Measurements from ENCODE around the gene SPANXN5.

DNA sequence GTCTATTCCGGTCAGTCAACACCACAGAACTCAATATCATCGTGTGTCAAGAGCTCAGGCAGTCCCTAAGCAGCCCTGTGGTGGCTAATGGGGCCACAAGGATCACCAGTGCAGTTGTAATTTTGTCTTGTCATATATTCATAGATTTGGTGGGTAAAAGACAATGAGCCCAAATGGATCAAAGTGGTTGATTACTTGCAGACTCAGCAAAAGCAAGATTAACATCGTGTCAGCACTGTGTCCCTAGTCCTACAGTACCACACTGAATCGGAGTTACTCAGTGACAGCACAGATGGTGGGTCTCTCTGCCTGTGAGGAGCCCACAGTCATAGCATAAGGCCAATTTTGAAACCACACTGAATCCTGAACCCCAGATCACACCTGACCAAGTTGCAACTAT, 22.6 kb upstream of the SPANXN5 start:
- TF ChIP-seq, protein P1, sequence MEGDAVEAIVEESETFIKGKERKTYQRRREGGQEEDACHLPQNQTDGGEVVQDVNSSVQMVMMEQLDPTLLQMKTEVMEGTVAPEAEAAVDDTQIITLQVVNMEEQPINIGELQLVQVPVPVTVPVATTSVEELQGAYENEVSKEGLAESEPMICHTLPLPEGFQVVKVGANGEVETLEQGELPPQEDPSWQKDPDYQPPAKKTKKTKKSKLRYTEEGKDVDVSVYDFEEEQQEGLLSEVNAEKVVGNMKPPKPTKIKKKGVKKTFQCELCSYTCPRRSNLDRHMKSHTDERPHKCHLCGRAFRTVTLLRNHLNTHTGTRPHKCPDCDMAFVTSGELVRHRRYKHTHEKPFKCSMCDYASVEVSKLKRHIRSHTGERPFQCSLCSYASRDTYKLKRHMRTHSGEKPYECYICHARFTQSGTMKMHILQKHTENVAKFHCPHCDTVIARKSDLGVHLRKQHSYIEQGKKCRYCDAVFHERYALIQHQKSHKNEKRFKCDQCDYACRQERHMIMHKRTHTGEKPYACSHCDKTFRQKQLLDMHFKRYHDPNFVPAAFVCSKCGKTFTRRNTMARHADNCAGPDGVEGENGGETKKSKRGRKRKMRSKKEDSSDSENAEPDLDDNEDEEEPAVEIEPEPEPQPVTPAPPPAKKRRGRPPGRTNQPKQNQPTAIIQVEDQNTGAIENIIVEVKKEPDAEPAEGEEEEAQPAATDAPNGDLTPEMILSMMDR (IDR thresholded peaks at IDR 0.05) = no peak
- TF ChIP-seq TCF7L2 (IDR thresholded peaks at IDR 0.05; ENCODE audit: low read depth, low read length) (no peak), POLR2AphosphoS5 (IDR thresholded peaks at IDR 0.05; ENCODE audit: low read depth, low read length) (no peak)
